ENCODE results near the gene SHROOM3. TPM values are rescaled to one million over a fixed set of nuclear protein-coding genes. Genes with fewer than 3 reads are reported as not detected.

Gene SHROOM3
- total RNA-seq, 6 experiments from 2014 or later: 15.2 to 35.8 (median 29.9) TPM

DNA sequence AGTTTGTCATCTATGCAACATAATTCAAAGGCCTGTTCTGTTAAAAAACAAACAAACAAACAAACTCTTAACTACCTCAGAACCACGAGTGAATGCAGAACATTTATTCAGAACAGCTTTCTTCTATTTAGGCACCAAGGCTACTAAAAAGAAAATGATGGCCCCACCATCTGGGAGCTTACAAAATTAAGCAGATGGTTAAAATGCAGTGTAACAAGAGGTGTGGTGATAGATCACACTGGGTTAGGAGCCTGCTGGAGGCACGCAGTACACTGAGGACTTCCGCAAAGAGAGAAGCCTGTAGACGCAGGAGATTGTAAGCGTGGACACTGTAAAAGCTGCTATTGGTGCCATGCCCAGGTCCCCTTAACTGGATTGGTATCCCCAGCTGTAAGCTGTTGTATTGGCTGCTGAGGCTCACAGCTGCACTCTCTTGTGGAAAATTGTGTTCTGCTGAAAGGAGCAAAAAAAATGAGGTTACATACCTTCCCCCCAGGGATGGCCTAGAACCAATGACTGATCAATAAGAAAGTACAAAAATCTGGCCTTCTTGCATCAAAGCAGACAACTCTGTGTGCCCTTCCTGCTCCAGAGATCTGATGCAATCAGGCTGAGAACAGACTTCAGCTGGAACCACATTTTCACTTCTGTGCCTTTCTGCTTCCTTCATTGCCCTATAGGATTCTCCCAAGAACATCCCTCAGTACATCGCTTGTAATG is 60.0 kb downstream of the SHROOM3 start:
- ATAC-seq (peak; percentile 40 to 72 (median 62)), DNase-seq (peak in 1 of 3 donors; percentile 70)
- Histone ChIP-seq H3K36me3 (no peaks in the 10 kb centered on the region), H3K9me3 (no peaks in the 10 kb centered on the region), H3K27me3 (no peaks in the 10 kb centered on the region), H3K4me3 (peak overlapping the region in 2 of 3 donors; percentile 25 to 37), H3K27ac (peak overlapping the region; percentile 33 to 90 (median 81)), H3K4me1 (peaks cover 0 to 56% (median 12%) of the 10 kb centered on the region in 4 donors)
- intact Hi-C loops (cut with DNase I): loop anchor here in 1 of 2 donors (10.0 kb wide), 1 partner anchor 50 kb away; no protein-coding TSS in a partner anchor
- WGBS (ENCODE audit: insufficient coverage, low coverage, low lambda C conversion rate, missing lambda C conversion rate): 36% methylated on average over 4 of the region's 6 CpGs
- peak; percentile 31 for TF ChIP-seq POLR2A (IDR thresholded peaks at IDR 0.05)
- TF ChIP-seq, protein P1, sequence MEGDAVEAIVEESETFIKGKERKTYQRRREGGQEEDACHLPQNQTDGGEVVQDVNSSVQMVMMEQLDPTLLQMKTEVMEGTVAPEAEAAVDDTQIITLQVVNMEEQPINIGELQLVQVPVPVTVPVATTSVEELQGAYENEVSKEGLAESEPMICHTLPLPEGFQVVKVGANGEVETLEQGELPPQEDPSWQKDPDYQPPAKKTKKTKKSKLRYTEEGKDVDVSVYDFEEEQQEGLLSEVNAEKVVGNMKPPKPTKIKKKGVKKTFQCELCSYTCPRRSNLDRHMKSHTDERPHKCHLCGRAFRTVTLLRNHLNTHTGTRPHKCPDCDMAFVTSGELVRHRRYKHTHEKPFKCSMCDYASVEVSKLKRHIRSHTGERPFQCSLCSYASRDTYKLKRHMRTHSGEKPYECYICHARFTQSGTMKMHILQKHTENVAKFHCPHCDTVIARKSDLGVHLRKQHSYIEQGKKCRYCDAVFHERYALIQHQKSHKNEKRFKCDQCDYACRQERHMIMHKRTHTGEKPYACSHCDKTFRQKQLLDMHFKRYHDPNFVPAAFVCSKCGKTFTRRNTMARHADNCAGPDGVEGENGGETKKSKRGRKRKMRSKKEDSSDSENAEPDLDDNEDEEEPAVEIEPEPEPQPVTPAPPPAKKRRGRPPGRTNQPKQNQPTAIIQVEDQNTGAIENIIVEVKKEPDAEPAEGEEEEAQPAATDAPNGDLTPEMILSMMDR (IDR thresholded peaks at IDR 0.05): no peak

DNA sequence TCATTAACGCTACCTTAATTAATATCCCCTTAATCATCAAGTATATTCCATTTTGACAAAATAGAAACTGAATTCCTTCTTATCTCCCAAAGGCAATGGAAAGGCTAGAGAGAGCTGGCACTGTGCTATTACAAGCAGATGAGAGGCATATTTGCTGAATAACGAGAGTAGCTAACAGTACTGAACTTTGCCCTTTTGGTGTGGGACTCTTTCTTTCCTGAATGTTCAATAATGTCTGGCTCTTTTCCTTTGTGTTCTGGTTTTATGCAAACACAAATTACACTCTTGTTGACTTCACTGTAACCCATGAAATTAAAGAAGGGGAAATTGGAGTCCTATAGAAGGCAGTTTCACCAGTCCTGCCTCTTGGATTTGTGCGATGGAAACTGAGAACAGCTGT is 63.5 kb downstream of the SHROOM3 start:
- Histone ChIP-seq H3K4me1 (peaks cover 0 to 58% (median 13%) of the 10 kb centered on the region in 4 donors), H3K9me3 (no peaks in the 10 kb centered on the region), H3K27ac (peak overlapping the region; percentile 47 to 90 (median 82)), H3K4me3 (peak overlapping the region in 1 of 3 donors; percentile 25), H3K27me3 (no peaks in the 10 kb centered on the region), H3K36me3 (no peaks in the 10 kb centered on the region)
- ATAC-seq: peak; percentile 68 to 83 (median 81)
- TF ChIP-seq POLR2A (IDR thresholded peaks at IDR 0.05): peak; percentile 49
- TF ChIP-seq, protein P1 (IDR thresholded peaks at IDR 0.05): no peak
- WGBS (ENCODE audit: insufficient coverage, low coverage, low lambda C conversion rate, missing lambda C conversion rate): 28% methylated on average over 3 of the region's 3 CpGs
- intact Hi-C loops (cut with DNase I): loop anchor here in 1 of 2 donors (10.0 kb wide), 1 partner anchor 54 kb away; no protein-coding TSS in a partner anchor
- DNase-seq: no peak

DNA sequence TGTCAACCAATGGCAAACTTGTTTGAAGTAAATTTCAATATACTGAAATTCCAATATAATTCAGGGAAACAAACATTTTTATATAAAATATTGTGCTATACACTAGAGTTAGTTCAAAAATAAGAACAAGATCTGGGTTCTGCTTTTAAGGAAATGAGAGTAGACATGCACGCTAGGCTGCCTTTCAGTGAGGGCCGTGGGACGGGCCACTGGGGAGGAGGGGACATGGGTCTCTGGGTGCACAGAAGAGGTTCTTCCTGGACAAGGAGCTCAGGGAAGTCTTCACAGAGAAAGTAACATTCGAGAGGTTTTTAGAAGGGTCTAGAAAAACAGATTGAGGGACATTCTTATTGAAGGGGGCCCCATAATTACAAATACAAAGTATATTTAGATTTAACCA is 64.4 kb downstream of the SHROOM3 start:
- TF ChIP-seq, protein P1 (IDR thresholded peaks at IDR 0.05): no peak
- no peak for TF ChIP-seq POLR2A (IDR thresholded peaks at IDR 0.05)
- no peak for DNase-seq
- Histone ChIP-seq H3K9me3 (no peaks in the 10 kb centered on the region), H3K27me3 (no peaks in the 10 kb centered on the region), H3K27ac (peak overlapping the region; percentile 47 to 90 (median 82)), H3K4me1 (peaks cover 0 to 56% (median 13%) of the 10 kb centered on the region in 4 donors), H3K4me3 (no peak overlapping the region), H3K36me3 (no peaks in the 10 kb centered on the region)
- 57% methylated on average over 1 of the region's 4 CpGs for WGBS (ENCODE audit: insufficient coverage, low coverage, low lambda C conversion rate, missing lambda C conversion rate)
- intact Hi-C loops (cut with DNase I): loop anchor here in 1 of 2 donors (10.0 kb wide), 1 partner anchor 55 kb away; no protein-coding TSS in a partner anchor
- ATAC-seq: no peak

DNA sequence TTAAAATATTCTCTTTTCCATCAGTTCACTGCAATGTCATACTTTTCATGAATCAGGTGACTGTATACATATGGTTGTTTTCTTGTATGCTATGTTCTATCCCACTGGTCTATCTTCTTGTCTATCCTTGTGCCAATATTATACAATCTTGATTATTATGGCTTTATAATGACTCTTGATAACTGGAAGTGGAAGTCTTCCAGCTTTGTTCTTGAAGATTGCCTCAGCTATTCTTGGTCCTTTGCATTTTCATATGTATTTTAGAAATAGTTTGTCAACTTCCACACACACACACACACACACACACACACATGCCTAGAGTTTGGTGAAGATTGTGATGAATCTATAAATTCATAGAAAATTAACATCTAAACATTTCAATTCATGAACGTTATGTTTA is 67.9 kb downstream of the SHROOM3 start:
- H3K27me3 ChIP-seq: no peaks in the 10 kb centered on the region
- no peaks in the 10 kb centered on the region for H3K9me3 ChIP-seq
- no peak for DNase-seq
- H3K4me1 ChIP-seq: peaks cover 0 to 21% (median 4%) of the 10 kb centered on the region in 4 donors
- H3K36me3 ChIP-seq: no peaks in the 10 kb centered on the region
- no peak for ATAC-seq
- WGBS (ENCODE audit: insufficient coverage, low coverage, low lambda C conversion rate, missing lambda C conversion rate): 77% methylated on average over 1 of the region's 1 CpG
- no peak overlapping the region for H3K4me3 ChIP-seq
- no peak for TF ChIP-seq POLR2A (IDR thresholded peaks at IDR 0.05)
- TF ChIP-seq, protein P1 (IDR thresholded peaks at IDR 0.05): no peak
- intact Hi-C loops (cut with DNase I): loop anchor here in 1 of 2 donors (5.0 kb wide), 1 partner anchor 71 kb away; no protein-coding TSS in a partner anchor
- H3K27ac ChIP-seq: no peak overlapping the region
